Fibroblast of upper back skin (primary cell): ENCODE data around the gene HARS1.
A peak's percentile ranks its signal among the peaks of the same experiment; 100 is the strongest.
"Not testable (repeated sequence)": the region's sequence is repeated elsewhere in the genome, so short reads cannot be mapped to it uniquely, and the experiment has no call there.

Experiments used
- DNase-seq: peaks from one replicate; pipeline ENCODE4 v3.0.0-alpha.2; 2013

Gene HARS1

GRCh38 chr5:140632366-140633020 is 58.7 kb downstream of the HARS1 start:
- DNase-seq, result peak; percentile 21

DNA sequence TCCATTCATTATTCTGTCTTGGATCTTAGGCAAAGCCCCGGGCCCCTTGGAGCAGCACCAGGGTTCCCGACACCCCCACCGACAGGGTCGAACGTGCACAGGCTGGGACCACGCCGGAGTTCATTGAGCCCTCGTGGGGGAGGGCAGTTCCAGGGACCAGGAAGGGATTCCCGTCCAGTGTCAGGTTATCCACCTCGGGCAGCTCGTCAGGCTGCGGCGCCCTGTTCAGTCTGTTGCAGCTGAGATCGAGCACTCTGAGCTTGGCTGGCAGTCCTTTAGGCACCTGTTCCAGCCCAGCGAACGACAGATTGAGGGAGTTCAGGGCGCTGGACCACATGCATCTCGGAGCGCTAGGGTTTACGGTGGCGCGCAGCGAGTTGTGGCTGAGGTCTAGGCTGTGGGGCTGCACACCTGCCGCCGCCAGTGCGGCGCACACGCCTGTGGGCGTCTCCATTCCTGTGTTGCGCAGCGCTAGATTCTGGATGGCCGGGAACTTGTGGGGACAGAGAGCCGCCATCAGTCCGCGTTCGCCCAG is 59.3 kb downstream of the HARS1 start:
- DNase-seq, result no peak

- DNase-seq, result no peak
These were observed 60.1 kb downstream of the HARS1 start for GRCh38 chr5:140631036-140631417.

DNA sequence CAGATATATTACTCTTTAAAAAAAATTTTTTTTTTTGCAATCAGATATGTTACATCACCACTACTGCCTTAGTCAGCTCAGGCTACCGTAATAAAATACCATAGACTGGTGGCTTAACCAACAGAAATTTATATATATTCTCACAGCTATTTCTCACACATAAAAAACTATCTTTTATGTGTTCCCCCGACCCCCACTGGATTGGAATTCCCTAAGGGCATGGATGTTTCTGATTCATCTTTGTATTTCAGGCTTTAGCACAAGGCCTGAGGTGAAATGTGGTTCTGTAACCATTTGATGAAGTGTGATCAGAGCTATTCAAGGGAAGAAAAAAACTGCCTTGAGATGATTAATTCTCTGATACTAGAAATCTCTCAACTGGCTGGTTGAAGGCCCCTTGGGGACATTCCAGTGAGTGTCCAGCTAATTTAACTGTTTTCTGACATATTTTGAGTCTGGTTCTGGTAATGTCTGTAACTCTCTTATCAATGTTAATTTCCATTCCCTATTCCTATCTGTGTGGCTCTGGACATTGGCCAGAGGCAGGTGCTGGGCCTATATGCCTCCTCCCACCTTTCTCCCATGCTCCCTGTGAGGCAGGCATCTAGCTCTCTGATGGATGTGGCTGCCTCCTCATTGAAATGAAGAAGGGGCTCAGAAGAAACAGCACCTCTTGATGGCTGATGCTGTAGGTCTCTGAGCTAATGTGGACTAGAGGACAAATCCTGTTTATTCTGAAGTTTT is 60.7 kb downstream of the HARS1 start:
- peak; percentile 54 for DNase-seq

DNA sequence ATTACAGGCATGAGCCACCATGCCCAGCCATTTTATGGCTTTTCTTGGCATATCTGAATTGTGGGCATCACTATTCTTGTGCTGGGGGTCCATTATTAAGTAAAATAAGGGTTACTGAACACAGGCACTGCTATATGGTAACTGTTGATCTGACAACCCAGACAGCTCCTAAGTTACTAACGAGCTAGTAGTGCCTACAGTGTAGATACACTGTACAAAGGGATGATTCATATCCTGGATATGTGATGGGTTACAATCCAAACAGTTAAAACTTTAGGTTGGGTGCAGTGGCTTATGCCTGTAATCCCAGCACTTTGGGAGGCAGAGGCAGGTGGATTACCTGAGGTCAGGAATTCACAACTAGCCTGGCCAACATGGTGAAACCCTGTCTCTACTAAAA is 62.5 kb downstream of the HARS1 start:
- no peak for DNase-seq

GRCh38 chr5:140627972-140628371 is 63.2 kb downstream of the HARS1 start:
- no peak for DNase-seq

DNA sequence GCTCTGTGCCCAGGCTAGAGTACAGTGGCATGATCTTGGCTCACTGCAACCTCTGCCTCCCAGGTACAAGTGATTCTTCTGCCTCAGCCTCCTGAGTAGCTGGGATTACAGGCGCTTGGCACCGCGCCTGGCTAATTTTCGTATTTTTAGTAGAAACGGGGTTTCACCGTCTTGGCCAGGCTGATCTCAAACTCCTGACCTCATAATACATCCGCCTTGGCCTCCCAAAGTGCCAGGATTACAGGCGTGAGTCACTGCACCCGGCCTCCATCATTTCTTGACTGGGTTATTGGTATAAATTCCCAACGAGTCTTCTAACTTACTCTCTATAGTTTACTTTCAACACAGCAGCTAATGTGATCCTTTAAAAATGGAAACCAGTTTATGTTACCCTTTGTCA is 66.3 kb downstream of the HARS1 start:
- DNase-seq, result not testable (repeated sequence)
